Smooth muscle cell (in vitro differentiated cells): ENCODE measurements around the gene SORBS1. TPM values are rescaled to one million over a fixed set of nuclear protein-coding genes. Genes with fewer than 3 reads are reported as not detected.

Experiments used
- DNase-seq: peaks from one replicate; lab custom pipeline; 2025; ENCODE audit not compliant: unreplicated experiment; lab: John Stamatoyannopoulos, UW
- H2AFZ ChIP-seq: fragments of 200-600 bp; sonication (generic); 2 replicates; pipeline ENCODE4 v1.6.0; 2016; ENCODE audit warnings: antibody characterized with exemption, low read depth, mild to moderate bottlenecking
- H3F3A ChIP-seq: fragments of 200-600 bp; sonication (generic); 2 replicates; pipeline ENCODE4 v1.6.0; 2017; ENCODE audit warnings: antibody characterized with exemption, low read depth
- H3K27ac ChIP-seq: fragments of 200-600 bp; sonication (generic); 2 replicates; pipeline ENCODE4 v1.5.1; 2016; ENCODE audit warnings: low read depth, mild to moderate bottlenecking
- H3K27me3 ChIP-seq: fragments of 200-600 bp; sonication (generic); 2 replicates; pipeline ENCODE4 v1.6.1; 2016; ENCODE audit warnings: low read depth, mild to moderate bottlenecking
- H3K36me3 ChIP-seq: fragments of 200-600 bp; sonication (generic); 2 replicates; pipeline ENCODE4 v1.5.1; 2016; ENCODE audit warnings: low read depth
- H3K4me1 ChIP-seq: fragments of 200-600 bp; sonication (generic); 2 replicates; pipeline ENCODE4 v1.5.1; 2016; ENCODE audit warnings: low read depth
- H3K4me2 ChIP-seq: fragments of 200-600 bp; sonication (generic); 2 replicates; pipeline ENCODE4 v1.6.0; 2016; ENCODE audit warnings: mild to moderate bottlenecking
- H3K4me3 ChIP-seq: fragments of 200-600 bp; sonication (generic); 2 replicates; pipeline ENCODE4 v1.5.1; 2016; ENCODE audit warnings: mild to moderate bottlenecking
- H3K79me2 ChIP-seq: fragments of 200-600 bp; sonication (generic); 2 replicates; pipeline ENCODE4 v1.6.0; 2016; ENCODE audit warnings: low read depth, mild to moderate bottlenecking
- H3K9ac ChIP-seq: fragments of 200-600 bp; sonication (generic); 2 replicates; pipeline ENCODE4 v1.6.0; 2016; ENCODE audit warnings: low read depth
- H3K9me3 ChIP-seq: fragments of 200-600 bp; sonication (generic); replicated peaks from 2 replicates; pipeline ENCODE4 v1.5.1; 2016; ENCODE audit warnings: low read depth
- H4K20me1 ChIP-seq: fragments of 200-600 bp; sonication (generic); 2 replicates; pipeline ENCODE4 v1.6.0; 2016; ENCODE audit warnings: low read depth
- WGBS: methylation state at CpG from one replicate; pipeline ENCODE4 v1.1.7; 2016; ENCODE audit warnings: low lambda C conversion rate; 5-methylcytosine and 5-hydroxymethylcytosine counted together
- polyA plus RNA-seq: library from polyadenylated mRNA; unstranded; fragments of >200 nt; fragmentation: Nextera tagmentation; extraction: Ambion mirVana; gene quantifications from 2 replicates; pipeline ENCODE4 v1.2.1, GENCODE V29; 2016
- total RNA-seq: library from RNA; depleted of rRNA; stranded (reverse); fragments of >200 nt; gene quantifications from 2 replicates; pipeline ENCODE4 v1.2.3, GENCODE V29; 2014
- TF ChIP-seq, protein P1 (sequence below): fragments of 200-600 bp; sonication (generic); IDR thresholded peaks from 2 replicates; pipeline ENCODE4 v1.5.1; 2017; ENCODE audit warnings: borderline replicate concordance, mild to moderate bottlenecking, antibody characterized with exemption; ENCODE audit not compliant: insufficient read depth, poor library complexity, severe bottlenecking

SORBS1 gene
- total and polyA plus RNA-seq, 2 experiments from 2014 or later: 14.6 to 21.0 TPM

DNA sequence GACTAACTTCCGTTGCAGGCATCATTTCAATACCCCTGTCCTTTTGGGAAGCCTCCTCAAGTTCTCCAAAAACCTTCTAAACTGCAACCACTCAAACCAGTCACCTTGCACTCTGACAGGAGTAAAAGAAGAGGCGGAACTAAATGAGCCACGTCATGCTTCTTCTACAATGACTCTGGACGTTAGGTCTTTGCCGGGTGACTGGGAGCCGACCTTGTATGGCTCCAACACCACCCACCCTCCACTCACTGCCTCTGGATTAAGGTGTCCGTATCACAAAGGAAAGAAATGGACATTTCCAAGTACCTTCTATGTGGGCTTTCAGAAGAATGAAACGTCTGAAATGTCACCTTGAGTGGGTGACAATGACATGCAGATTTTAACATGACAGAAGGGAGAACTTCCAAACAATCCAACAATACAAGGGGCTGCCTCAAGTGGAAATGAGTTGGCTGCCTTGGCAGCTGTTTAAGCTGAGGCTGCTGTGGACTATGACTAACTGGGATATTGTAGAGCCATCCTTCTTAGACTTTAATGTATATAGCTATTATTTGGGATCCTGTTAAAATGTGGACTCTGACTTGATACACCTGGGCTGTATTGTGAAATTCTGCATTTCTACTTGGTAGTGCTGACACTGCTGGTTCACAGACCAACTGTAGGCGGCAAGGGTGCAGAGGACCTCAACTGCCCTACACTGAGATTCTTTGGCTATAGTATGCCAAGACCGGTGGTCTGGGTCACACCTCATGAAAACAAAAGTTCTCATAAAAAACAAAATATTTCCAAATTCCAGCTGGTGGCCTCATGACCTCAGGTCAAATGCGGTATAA is 236.5 kb downstream of the SORBS1 start:
- Histone ChIP-seq H3K36me3 (no peaks in the 10 kb centered on the region), H3K27ac (no peak overlapping the region), H2AFZ (no peak overlapping the region), H3K4me3 (no peak overlapping the region), H3K4me1 (no peaks in the 10 kb centered on the region), H3K27me3 (no peaks in the 10 kb centered on the region), H3K9ac (no peak overlapping the region), H4K20me1 (no peaks in the 10 kb centered on the region), H3K4me2 (no peak overlapping the region), H3K79me2 (no peaks in the 10 kb centered on the region), H3F3A (no peaks in the 10 kb centered on the region), H3K9me3 (no peaks in the 10 kb centered on the region)
- TF ChIP-seq, protein P1, sequence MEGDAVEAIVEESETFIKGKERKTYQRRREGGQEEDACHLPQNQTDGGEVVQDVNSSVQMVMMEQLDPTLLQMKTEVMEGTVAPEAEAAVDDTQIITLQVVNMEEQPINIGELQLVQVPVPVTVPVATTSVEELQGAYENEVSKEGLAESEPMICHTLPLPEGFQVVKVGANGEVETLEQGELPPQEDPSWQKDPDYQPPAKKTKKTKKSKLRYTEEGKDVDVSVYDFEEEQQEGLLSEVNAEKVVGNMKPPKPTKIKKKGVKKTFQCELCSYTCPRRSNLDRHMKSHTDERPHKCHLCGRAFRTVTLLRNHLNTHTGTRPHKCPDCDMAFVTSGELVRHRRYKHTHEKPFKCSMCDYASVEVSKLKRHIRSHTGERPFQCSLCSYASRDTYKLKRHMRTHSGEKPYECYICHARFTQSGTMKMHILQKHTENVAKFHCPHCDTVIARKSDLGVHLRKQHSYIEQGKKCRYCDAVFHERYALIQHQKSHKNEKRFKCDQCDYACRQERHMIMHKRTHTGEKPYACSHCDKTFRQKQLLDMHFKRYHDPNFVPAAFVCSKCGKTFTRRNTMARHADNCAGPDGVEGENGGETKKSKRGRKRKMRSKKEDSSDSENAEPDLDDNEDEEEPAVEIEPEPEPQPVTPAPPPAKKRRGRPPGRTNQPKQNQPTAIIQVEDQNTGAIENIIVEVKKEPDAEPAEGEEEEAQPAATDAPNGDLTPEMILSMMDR: no peak
- DNase-seq: no peak
- whole genome bisulfite sequencing: 93% methylated on average over 11 of the region's 11 CpGs

DNA sequence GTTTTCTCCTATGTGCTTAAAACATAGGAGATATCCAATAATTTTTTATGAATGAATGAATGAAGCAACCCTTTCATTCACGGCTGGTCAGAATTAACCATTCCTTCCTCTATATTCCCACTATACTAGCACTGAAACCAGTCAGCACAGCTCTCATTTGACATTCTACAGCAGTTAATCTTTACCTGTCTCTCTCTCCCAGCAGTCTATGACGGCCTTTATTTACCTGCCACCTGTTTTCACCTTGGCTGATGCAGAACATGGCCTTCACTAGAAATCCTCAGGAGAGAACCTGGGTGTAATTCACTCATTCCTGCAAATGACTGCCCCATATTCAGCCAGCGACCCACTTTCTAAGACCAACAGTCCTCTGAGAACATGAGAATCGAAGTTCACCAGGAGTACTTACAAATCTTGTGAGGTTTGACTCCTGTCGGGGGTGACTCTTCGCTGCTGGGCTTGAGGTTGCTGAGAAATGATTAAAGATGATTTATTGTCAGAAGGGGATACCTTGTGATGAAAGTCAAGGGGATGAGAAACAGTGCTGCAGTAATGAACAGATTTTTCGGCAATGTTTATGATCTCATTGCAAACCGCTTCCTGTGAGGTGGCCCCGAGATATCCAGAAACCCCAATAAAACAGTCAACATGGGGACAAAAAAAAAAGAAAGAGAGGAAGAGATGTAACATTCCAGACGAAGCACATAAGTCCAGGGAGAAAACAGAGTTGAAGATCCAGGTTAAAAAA is 239.4 kb downstream of the SORBS1 start:
- H3K27ac ChIP-seq: no peak overlapping the region
- no peaks in the 10 kb centered on the region for H3K27me3 ChIP-seq
- 90% methylated on average over 10 of the region's 10 CpGs for WGBS
- H3K9me3 ChIP-seq: no peaks in the 10 kb centered on the region
- no peaks in the 10 kb centered on the region for H3K4me1 ChIP-seq
- H3K4me2 ChIP-seq: no peak overlapping the region
- no peaks in the 10 kb centered on the region for H3K36me3 ChIP-seq
- H4K20me1 ChIP-seq: no peaks in the 10 kb centered on the region
- no peak for DNase-seq
- no peaks in the 10 kb centered on the region for H3K79me2 ChIP-seq
- no peak overlapping the region for H3K4me3 ChIP-seq
- TF ChIP-seq, protein P1: no peak
- H3F3A ChIP-seq: no peaks in the 10 kb centered on the region
- H3K9ac ChIP-seq: no peak overlapping the region
- H2AFZ ChIP-seq: no peak overlapping the region

DNA sequence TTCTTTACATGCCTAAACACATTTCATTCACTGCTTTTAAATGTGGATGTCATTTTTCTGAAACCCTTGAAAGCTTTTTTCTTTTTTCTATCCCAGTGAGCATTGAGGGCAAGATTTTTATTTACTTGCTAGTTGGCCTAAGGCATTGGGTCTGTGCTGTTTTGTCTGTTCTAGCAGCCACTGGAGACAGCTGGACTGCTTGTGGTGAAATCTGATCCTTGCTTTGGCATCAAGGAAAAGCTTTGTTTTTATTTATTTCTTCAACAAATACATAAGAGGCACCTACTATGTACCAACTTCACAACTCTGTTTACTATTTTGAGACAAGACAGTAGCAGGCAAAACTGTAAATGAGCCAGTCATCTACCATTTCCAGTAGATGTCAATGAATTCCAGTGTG is 241.9 kb downstream of the SORBS1 start:
- DNase-seq: no peak
- Histone ChIP-seq H3F3A (no peaks in the 10 kb centered on the region), H3K79me2 (no peaks in the 10 kb centered on the region), H4K20me1 (no peaks in the 10 kb centered on the region), H3K27me3 (no peaks in the 10 kb centered on the region), H3K4me1 (peaks cover 9% of the 10 kb centered on the region), H2AFZ (no peak overlapping the region), H3K9ac (no peak overlapping the region), H3K27ac (no peak overlapping the region), H3K36me3 (no peaks in the 10 kb centered on the region), H3K9me3 (no peaks in the 10 kb centered on the region), H3K4me2 (no peak overlapping the region), H3K4me3 (no peak overlapping the region)
- TF ChIP-seq, protein P1: no peak

DNA sequence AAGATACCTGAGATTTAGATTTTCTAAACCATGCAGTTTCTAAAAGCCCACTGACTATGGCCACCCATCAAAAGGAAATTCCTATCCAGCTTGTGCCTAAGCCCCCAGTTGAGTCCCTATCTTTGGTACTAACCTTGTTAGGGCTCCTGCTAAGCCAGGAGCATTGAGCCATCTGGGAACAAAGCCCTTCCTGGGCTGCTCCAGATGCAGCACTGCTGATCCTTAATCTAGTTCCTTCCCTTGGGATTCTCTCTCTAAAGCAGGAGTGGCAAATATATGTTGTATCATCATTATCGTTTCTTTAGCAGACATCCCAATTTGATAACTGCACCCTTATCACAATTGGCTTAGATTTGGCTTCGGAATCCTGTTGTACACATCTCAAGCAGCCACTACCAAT is 245.7 kb downstream of the SORBS1 start:
- no peaks in the 10 kb centered on the region for H3F3A ChIP-seq
- H4K20me1 ChIP-seq: no peaks in the 10 kb centered on the region
- 58% methylated on average over 2 of the region's 2 CpGs for WGBS
- no peaks in the 10 kb centered on the region for H3K9me3 ChIP-seq
- H2AFZ ChIP-seq: no peak overlapping the region
- no peak overlapping the region for H3K27ac ChIP-seq
- TF ChIP-seq, protein P1: no peak
- no peaks in the 10 kb centered on the region for H3K27me3 ChIP-seq
- H3K79me2 ChIP-seq: no peaks in the 10 kb centered on the region
- no peaks in the 10 kb centered on the region for H3K36me3 ChIP-seq
- H3K4me1 ChIP-seq: peaks cover 16% of the 10 kb centered on the region
- no peak overlapping the region for H3K9ac ChIP-seq
- no peak overlapping the region for H3K4me2 ChIP-seq
- no peak for DNase-seq
- no peak overlapping the region for H3K4me3 ChIP-seq
